Gastrocnemius medialis (tissue), 4 donors: ENCODE data around the gene GPR148. TPM values are rescaled to one million over a fixed set of nuclear protein-coding genes. Genes with fewer than 3 reads are reported as not detected.

Experiments used
- ATAC-seq, 2 donors: fragments of 150-250 bp; one replicate each; pipeline ENCODE4 v1.9.1; 2016
- DNase-seq, 2 donors: peaks; one replicate each; pipeline ENCODE4 v3.0.0-alpha.2; 2019
- H3K27ac ChIP-seq, 4 donors: fragments of 200-600 bp; sonication (generic); 1 replicate in 1 of 4; 2 replicates in 3 of 4; pipeline ENCODE4 v1.5.1; 2016 to 2018; ENCODE audit warnings: mild to moderate bottlenecking in 2 of 4, moderate library complexity in 1 of 4
- H3K27me3 ChIP-seq, 3 donors: fragments of 200-600 bp; sonication (generic) in 2 of 3; 1 replicate in 1 of 3; 2 replicates in 2 of 3; pipeline versions ENCODE4 v1.5.1 to v1.6.0; 2016 to 2019; ENCODE audit warnings: mild to moderate bottlenecking in 1 of 3, moderate library complexity in 1 of 3
- H3K36me3 ChIP-seq, 2 donors: fragments of 200-600 bp; sonication (generic) in 1 of 2; one replicate each; pipeline ENCODE4 v1.5.1; 2017 to 2018
- H3K4me1 ChIP-seq, 2 donors: fragments of 200-600 bp; sonication (generic) in 1 of 2; one replicate each; pipeline ENCODE4 v1.5.1; 2016 to 2017; ENCODE audit warnings: mild to moderate bottlenecking in 2 of 2
- H3K4me3 ChIP-seq, 4 donors: fragments of 200-600 bp; sonication (generic) in 3 of 4; 1 replicate in 1 of 4; 2 replicates in 3 of 4; pipeline ENCODE4 v1.5.1; 2016 to 2019; ENCODE audit warnings: mild to moderate bottlenecking in 2 of 4
- H3K9me3 ChIP-seq, 3 donors: fragments of 200-600 bp; sonication (generic) in 2 of 3; 1 replicate in 1 of 3; 2 replicates in 2 of 3; pipeline ENCODE4 v1.5.1; 2016 to 2019
- POLR2A ChIP-seq, 2 donors: fragments of 450-650 bp; IDR thresholded peaks; one replicate each; pipeline ENCODE4 v1.6.1; 2017; ENCODE audit warnings: antibody characterized with exemption in 2 of 2, mild to moderate bottlenecking in 2 of 2, moderate library complexity in 2 of 2
- in situ Hi-C, 4 donors: fragments of 200-750 bp; cut with MboI; loops; one replicate each; pipeline versions ENCODE4 v1.15.0 to v1.8.0; 2017; ENCODE audit warnings: low sequenced_read_pairs in 4 of 4
- intact Hi-C: fragments of 100-400 bp; cut with DNase I; formaldehyde crosslinking; loops from one replicate; pipeline ENCODE4 v1.15.1; 2023; ENCODE audit warnings: low total_unique reads
- total RNA-seq, 4 donors: library from RNA; depleted of rRNA; stranded (reverse); fragments of >200 nt; gene quantifications; one replicate each; pipeline versions ENCODE4 v1.1.0 to v1.2.3, GENCODE V29; 2016
- TF ChIP-seq, protein P1 (sequence below), 5 experiments: fragments of 450-650 bp in 3 of 5; fragments of 200-600 bp in 2 of 5; sonication (generic) in 2 of 5; IDR thresholded peaks in 4 of 5; conservative IDR thresholded peaks in 1 of 5; 1 replicate in 4 of 5; 2 replicates in 1 of 5; pipeline ENCODE4 v1.5.1; 2016 to 2019; ENCODE audit warnings: antibody characterized with exemption in 5 of 5, mild to moderate bottlenecking in 3 of 5, moderate library complexity in 3 of 5

Gene GPR148
- total RNA-seq, 4 donors from 2014 or later, result not detected

GRCh38 chr2:130756053-130756873 is 27.4 kb downstream of the GPR148 start:
- intact Hi-C loops, result no loop called here
- Histone ChIP-seq H3K4me3 (no peak overlapping the region), H3K4me1 (no peaks in the 10 kb centered on the region), H3K9me3 (no peaks in the 10 kb centered on the region), H3K27ac (no peak overlapping the region), H3K27me3 (peaks cover 22 to 32% (median 26%) of the 10 kb centered on the region in 3 donors), H3K36me3 (no peaks in the 10 kb centered on the region)
- ATAC-seq (no peak), DNase-seq (no peak)
- in situ Hi-C loops, result no loop called here
- no peak for TF ChIP-seq POLR2A (IDR thresholded peaks at IDR 0.05)
- TF ChIP-seq, protein P1, sequence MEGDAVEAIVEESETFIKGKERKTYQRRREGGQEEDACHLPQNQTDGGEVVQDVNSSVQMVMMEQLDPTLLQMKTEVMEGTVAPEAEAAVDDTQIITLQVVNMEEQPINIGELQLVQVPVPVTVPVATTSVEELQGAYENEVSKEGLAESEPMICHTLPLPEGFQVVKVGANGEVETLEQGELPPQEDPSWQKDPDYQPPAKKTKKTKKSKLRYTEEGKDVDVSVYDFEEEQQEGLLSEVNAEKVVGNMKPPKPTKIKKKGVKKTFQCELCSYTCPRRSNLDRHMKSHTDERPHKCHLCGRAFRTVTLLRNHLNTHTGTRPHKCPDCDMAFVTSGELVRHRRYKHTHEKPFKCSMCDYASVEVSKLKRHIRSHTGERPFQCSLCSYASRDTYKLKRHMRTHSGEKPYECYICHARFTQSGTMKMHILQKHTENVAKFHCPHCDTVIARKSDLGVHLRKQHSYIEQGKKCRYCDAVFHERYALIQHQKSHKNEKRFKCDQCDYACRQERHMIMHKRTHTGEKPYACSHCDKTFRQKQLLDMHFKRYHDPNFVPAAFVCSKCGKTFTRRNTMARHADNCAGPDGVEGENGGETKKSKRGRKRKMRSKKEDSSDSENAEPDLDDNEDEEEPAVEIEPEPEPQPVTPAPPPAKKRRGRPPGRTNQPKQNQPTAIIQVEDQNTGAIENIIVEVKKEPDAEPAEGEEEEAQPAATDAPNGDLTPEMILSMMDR (IDR thresholded peaks at IDR 0.05 in 4 of 5, conservative IDR thresholded peaks at IDR 0.05 in 1 of 5), result no peak

- in situ Hi-C loops (no loop called here), intact Hi-C loops (no loop called here)
- H3K9me3 ChIP-seq, result no peaks in the 10 kb centered on the region
- no peak overlapping the region for H3K4me3 ChIP-seq
- H3K36me3 ChIP-seq, result no peaks in the 10 kb centered on the region
- H3K4me1 ChIP-seq, result no peaks in the 10 kb centered on the region
- TF ChIP-seq, protein P1 (IDR thresholded peaks at IDR 0.05 in 4 of 5, conservative IDR thresholded peaks at IDR 0.05 in 1 of 5), result no peak
- no peak for TF ChIP-seq POLR2A (IDR thresholded peaks at IDR 0.05)
- ATAC-seq (no peak), DNase-seq (no peak)
- peaks cover 22 to 32% (median 26%) of the 10 kb centered on the region in 3 donors for H3K27me3 ChIP-seq
- H3K27ac ChIP-seq, result no peak overlapping the region
Measured at GRCh38 chr2:130756874-130757668, 28.2 kb downstream of the GPR148 start.

DNA sequence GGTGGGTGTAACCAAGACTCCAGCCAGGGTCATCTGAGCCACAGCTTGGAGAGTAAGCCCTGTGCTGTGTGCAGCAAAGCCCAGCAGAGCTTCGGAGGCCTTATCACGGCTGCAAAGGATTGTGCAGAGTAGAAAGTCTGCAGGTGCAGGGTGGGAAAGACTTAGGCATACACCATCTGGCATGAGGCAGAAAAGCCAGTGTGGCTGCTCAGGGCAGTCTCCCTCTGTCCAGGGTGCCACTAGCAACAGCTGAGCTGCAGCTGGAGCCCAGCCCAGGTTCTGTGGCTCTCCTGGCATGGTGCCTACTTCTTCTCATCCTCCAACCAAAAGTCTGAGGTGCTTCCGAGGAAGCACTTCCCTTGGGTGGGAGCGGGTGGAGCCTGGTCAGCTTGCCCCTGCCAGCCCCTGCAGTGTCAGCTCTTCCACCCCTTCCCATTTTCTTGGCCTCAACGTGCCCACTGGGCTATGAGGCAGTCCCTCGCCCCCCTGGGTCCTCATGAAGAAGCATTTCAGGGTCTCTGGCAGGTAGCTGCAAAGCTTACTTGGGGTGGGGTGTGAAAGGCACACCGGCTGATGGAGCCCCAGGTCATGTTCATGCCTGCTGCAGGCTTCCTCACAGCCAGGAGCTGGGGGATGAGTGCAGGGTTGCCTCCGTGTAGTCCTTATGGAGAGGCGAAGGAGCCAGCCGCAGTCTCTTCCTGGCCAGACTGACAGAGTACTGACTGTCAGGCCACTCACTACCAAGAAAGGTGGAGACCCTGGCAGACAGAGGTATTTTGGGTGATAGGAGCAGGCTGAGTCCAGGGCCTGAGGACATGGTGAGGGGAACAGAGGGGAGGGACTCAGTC is 31.3 kb downstream of the GPR148 start:
- no peak overlapping the region for H3K4me3 ChIP-seq
- H3K36me3 ChIP-seq, result no peaks in the 10 kb centered on the region
- H3K27ac ChIP-seq, result no peak overlapping the region
- intact Hi-C loops (no loop called here), in situ Hi-C loops (no loop called here)
- DNase-seq (no peak), ATAC-seq (no peak)
- TF ChIP-seq, protein P1 (IDR thresholded peaks at IDR 0.05 in 4 of 5, conservative IDR thresholded peaks at IDR 0.05 in 1 of 5), result no peak
- TF ChIP-seq POLR2A (IDR thresholded peaks at IDR 0.05), result no peak
- no peaks in the 10 kb centered on the region for H3K4me1 ChIP-seq
- peaks cover 19 to 23% (median 22%) of the 10 kb centered on the region in 3 donors for H3K27me3 ChIP-seq
- no peaks in the 10 kb centered on the region for H3K9me3 ChIP-seq
